ENCODE results near the gene NCOA3.
"Not testable (repeated sequence)": the region's sequence is repeated elsewhere in the genome, so short reads cannot be mapped to it uniquely, and the experiment has no call there.

The NCOA3 gene

DNA sequence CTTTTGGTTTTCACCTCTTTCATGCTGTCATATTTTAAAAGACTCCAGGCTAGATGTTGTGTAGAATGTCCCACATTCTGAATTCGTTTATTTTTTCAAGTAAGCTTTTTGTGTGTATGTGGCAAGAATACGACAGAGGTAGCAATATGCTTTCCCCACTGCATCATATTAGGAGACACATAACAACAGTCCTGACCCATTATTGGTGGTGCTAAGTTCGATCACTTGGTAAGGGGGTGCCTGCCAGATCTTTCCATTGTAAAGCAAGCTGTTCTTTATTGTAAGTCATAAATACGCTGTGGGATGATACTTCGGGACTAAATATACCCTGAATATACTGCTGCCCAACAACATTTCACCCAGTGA, 588 bp upstream of the NCOA3 start:
- no peak for DNase-seq (ENCODE audit: low read depth)

DNA sequence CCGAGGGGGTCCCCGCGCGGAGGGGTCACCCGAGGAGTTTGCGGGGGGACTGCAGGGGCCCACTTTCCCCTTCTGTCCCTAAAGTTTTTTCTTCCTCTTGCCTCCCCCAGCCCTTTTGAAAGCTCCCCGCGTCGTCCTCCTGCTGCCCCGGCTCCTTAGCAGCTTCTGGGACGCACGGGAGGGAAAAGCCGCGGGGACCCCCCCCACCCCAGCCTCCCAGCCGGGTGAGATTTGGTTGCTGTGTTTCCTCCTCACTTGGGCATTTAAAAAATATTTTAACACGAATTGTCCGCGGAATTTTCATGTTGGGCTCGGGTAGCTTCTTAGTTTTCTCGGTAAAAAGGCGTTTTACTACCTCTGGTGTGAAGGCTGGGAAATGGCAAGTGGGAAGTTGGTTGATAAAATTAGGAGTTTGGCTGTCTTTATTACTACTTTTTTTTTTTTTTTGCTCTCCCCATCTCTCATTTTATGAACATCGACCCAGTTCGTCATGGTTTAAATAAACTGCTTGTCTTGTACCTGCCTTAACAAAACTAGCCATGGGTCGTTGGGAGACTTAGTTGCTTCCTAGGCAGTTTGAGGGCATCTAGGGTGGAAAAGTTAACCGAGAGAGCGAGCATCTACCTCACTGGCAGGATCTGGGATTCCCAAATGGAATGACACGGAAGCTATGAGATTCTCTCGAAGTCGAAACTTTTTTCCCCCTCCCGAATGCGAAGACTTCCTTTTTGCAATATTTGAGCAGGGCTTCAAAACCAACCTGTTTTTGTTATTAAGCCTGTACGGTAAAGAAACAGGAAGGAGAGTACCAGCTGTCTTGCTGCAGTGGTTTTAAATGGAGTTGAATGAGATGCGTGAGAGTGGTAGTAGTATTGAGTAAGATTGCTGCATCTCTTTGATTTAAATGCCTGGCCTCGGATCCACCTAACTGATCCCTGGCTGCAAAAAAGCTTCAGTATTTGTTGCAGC, 868 bp downstream of the NCOA3 start:
- DNase-seq (ENCODE audit: low read depth) = no peak

DNA sequence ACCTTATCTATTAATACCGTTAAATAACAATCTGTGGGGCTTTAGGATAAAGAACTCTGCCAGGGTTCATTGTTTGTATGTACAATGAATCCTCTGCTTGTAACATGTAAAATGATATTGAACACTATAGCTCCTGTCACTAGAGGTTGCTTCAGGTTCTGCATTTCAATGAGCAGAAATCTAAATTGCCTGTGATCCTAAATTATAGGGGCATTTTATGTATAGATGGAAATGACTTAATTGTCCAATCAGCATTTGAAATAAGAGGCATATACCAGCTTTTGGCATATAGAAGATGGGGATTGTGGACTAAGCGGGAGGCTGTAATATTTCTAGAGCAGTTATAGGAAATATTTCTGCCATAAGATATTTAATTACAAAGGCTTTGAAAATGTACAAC, 2.0 kb downstream of the NCOA3 start:
- DNase-seq (ENCODE audit: low read depth) = no peak

- DNase-seq (ENCODE audit: low read depth) = no peak
Observed at GRCh38 chr20:47506335-47506734, 4.6 kb downstream of the NCOA3 start.

GRCh38 chr20:47506850-47507249, 5.2 kb downstream of the NCOA3 start:
- DNase-seq (ENCODE audit: low read depth) = no peak

GRCh38 chr20:47507275-47507981, 5.7 kb downstream of the NCOA3 start:
- not testable (repeated sequence) for DNase-seq (ENCODE audit: low read depth)

DNA sequence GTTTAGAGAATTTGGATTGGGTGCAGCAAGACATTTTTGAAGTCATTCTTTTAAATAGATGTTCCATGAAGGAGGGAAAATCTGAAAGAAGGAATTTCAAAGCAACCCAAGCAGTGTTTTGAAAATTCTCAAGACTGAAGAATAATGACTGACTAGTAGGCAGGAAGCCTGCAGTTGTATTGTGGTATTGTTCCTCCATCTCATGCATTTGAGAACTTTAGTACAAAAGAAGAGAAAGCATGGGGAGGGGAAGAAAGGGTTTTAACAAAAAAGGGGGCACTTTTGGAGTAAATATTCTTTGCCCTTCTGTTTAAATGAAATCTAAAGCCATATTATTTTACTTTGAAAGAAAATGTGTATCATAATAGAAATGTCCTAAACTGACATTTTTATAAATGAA, 6.6 kb downstream of the NCOA3 start:
- DNase-seq (ENCODE audit: low read depth) = no peak

GRCh38 chr20:47509104-47509661, 7.5 kb downstream of the NCOA3 start:
- no peak for DNase-seq (ENCODE audit: low read depth)

DNA sequence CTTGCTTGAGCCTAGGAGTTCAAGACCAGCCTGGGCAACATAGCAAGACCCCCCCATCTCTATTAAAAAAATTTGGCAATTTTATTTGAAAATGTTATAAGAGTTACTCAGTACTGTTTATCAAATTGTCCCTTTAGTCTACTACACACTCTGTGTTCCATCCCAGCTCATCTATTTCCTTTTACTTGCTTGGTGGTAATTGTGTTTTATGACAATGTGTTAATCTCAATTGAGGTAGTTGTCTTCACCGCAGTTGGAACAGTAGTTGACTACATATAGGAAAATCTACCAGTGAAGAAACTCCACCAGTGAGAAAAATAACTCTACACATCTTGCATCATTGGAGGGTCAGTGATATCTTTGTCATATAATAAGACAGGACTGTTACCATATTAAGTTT, 8.0 kb downstream of the NCOA3 start:
- DNase-seq (ENCODE audit: low read depth) = no peak

DNA sequence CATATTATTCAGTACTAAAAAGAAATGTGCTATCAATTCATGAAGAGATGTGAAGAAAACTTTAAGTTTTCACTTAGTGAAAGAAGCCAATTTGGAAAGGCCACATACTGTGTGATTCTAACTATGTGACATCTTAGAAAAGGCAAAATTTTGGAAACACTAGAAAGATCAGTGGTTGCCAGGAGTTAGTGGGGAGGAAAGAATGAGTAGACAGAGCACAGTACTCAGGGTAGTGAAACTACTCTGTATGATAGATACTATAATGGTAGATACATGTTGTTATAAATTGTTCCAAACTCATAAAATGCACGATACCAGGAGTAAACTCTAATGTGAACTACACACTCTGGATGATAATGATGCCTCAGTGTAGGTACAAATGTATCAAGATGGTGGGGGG, 14.2 kb downstream of the NCOA3 start:
- no peak for DNase-seq (ENCODE audit: low read depth)

DNA sequence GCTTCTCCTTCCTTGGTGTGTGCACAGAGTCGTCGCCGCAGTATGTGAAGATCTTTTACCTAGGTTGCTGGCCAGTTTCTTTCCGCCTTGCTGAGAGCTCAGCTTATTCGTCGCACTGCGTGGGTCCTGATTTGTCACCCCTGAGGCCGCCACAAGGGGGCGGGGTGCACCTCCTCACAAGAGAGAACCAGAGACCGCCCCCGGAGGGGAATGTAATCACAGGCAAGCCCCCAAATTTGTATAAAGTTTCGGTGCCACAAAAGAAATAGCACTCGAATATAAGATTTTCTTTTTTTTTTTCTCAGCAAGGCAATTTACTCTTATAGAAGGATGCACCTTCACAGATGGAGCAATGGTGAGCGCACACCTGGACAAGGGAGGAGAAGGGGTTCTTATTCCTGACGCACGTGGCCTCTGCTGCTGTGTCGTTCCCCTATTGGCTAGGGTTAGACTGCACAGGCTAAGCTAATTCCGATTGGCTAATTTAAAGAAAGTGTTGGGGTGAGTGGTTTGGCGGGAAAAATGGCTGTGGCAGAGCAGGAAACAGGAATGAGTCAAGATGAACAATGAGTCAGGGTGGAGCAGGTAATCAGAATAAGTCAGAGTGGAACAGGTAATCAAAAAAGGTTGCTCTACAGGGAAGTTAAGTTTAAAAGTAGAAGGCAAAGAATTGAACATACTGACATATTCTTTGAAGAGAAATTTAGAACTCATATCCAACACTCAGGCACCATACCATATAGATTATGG, 19.5 kb downstream of the NCOA3 start:
- no peak for DNase-seq (ENCODE audit: low read depth)

DNA sequence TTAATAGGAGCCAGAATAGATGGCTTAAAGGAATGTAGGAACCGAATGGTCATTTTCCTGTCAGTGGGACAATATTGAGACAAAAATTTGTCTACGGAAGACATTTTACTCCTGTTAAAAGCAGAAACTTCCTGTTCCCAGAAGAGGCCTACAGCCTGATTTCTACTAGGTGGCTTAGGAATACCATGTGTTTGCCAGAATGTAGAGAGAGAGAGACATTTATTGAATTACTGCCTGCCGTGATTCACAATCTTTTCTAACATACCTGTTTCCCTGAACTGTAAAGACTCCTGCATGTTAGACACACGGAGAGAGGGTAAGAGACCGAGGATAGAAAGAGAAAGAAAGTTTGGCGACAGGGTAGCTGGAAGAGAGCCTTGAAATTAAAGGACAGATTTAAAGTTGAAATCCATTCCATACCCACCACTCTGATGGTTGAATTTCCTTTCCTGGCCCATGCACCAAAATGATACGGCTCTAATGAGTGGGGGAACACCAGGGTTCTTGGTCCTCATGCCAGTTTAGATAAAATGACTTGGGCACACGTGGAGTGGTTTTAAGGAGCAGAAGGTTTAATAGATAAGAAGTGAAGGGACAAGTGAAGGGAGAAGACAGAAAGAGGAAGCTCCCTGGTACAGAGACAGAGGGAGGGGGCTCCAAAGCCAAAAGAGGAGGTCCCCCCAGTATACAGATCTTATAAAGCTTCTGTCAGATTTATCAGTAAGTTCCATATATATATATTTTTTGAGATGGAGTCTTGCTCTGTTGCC, 22.5 kb downstream of the NCOA3 start:
- DNase-seq (ENCODE audit: low read depth) = no peak

GRCh38 chr20:47527004-47527800, 25.5 kb downstream of the NCOA3 start:
- no peak for DNase-seq (ENCODE audit: low read depth)

- no peak for DNase-seq (ENCODE audit: low read depth)
Observed at GRCh38 chr20:47529840-47530239, 28.2 kb downstream of the NCOA3 start.

GRCh38 chr20:47531458-47531857, 29.8 kb downstream of the NCOA3 start:
- DNase-seq (ENCODE audit: low read depth) = no peak

DNA sequence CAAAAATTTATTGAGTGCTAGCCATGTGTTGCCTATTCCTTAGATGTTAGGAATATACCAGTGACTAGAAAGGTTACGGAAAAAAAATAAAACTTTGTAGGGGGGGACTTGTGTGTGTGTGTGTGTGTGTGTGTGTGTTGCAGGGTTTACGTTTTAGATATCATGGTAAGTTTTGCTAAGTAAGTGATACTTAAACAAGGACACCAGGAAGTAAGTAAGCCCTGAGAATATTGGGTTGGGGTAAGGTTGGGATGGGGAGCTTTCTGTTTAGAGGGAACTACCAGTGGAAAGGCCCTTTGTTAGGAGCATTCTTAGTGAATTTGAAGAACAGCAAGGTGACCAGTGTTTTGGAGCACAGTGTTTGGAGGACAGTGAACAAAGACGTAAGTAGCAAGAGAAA, 30.3 kb downstream of the NCOA3 start:
- DNase-seq (ENCODE audit: low read depth) = no peak

- DNase-seq (ENCODE audit: low read depth) = no peak
Observed at GRCh38 chr20:47533518-47534062, 31.9 kb downstream of the NCOA3 start.

DNA sequence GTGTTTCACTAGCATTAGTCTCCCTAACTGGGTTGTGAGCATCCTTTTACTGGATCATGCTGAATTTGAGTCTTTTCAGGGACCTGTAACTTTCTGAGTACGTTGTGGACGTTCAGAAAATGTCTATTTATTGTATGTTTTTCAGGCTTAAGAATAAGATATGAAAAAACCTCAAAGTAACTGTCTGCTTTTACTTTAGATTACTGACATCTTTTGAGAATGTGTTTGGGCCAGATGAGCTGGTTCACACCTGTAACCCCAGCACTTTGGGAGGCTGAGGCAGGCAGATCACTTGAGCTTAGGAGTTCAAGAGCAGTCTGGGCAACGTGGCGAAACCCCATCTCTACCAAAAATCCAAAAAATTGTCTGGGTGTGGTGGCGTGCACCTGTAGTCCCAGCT, 32.7 kb downstream of the NCOA3 start:
- no peak for DNase-seq (ENCODE audit: low read depth)

- DNase-seq (ENCODE audit: low read depth) = no peak
Observed at GRCh38 chr20:47535088-47535487, 33.4 kb downstream of the NCOA3 start.

GRCh38 chr20:47535994-47536393, 34.3 kb downstream of the NCOA3 start:
- no peak for DNase-seq (ENCODE audit: low read depth)
